Heart right ventricle (tissue), 16 donors: ENCODE results near the gene ITM2B. TPM values are rescaled to one million over a fixed set of nuclear protein-coding genes. Genes with fewer than 3 reads are reported as not detected.

Experiments
- ATAC-seq, 8 donors: fragments of 200-7000 bp; cut with Tn5 transposase; one replicate each; pipeline ENCODE4 v1.9.1; 2020; ENCODE audit warnings: mild to moderate bottlenecking in 8 of 8, moderate library complexity in 8 of 8, moderate number of reproducible peaks in 1 of 8
- DNase-seq, 2 donors: peaks; one replicate each; pipeline ENCODE4 v3.0.0-alpha.2; 2020
- H3K27ac ChIP-seq, 10 donors: fragments of 200-600 bp; sonication (generic) in 2 of 10; one replicate each; pipeline versions ENCODE4 v1.5.0 to v1.8.0; 2020 to 2022; ENCODE audit warnings: mild to moderate bottlenecking in 3 of 10
- H3K27me3 ChIP-seq, 7 donors: fragments of 200-600 bp; one replicate each; pipeline ENCODE4 v1.8.0; 2021 to 2022; ENCODE audit warnings: mild to moderate bottlenecking in 2 of 7
- H3K36me3 ChIP-seq, 9 donors: fragments of 200-600 bp; sonication (generic) in 1 of 9; one replicate each; pipeline versions ENCODE4 v1.5.0 to v1.8.0; 2020 to 2022; ENCODE audit warnings: mild to moderate bottlenecking in 2 of 9
- H3K4me1 ChIP-seq, 9 donors: fragments of 200-600 bp; sonication (generic) in 1 of 9; one replicate each; pipeline versions ENCODE4 v1.5.0 to v1.8.0; 2020 to 2022; ENCODE audit warnings: mild to moderate bottlenecking in 4 of 9
- H3K4me3 ChIP-seq, 10 donors: fragments of 200-600 bp; sonication (generic) in 2 of 10; one replicate each; pipeline versions ENCODE4 v1.5.0 to v1.8.0; 2020 to 2022; ENCODE audit warnings: mild to moderate bottlenecking in 7 of 10, moderate library complexity in 2 of 10
- H3K9me3 ChIP-seq, 11 donors: fragments of 200-600 bp in 10 of 11; sonication (generic) in 2 of 11; one replicate each; pipeline versions ENCODE4 v1.5.0 to v1.8.0; 2013 to 2022; ENCODE audit warnings: mild to moderate bottlenecking in 2 of 11, control low read depth in 1 of 11, moderate library complexity in 1 of 11
- WGBS, 2 donors: extraction: QIAGEN DNeasy Blood & Tissue Kit; methylation state at CpG; one replicate each; pipeline ENCODE4 v1.1.7; 2013; ENCODE audit warnings: inconsistent platforms in 1 of 2; 5-methylcytosine and 5-hydroxymethylcytosine counted together
- intact Hi-C, 10 donors: fragments of 100-400 bp; cut with DNase I; formaldehyde crosslinking; loops; one replicate each; pipeline versions ENCODE4 v1.11.1 to v1.14.2; 2022
- polyA plus RNA-seq, 2 donors: library from polyadenylated mRNA; stranded (reverse); fragments of 200-250 nt; gene quantifications; one replicate each; pipeline ENCODE4 v1.2.3, GENCODE V29; 2013
- total RNA-seq, 10 donors: library from RNA; stranded (reverse); fragmentation: NEBNext Ultra II Directional in 3 of 10; extraction: Animal tissue kit (Norgen Biotek cat#: 25700) in 3 of 10; gene quantifications; one replicate each; pipeline versions ENCODE4 v1.2.1 to v1.2.4, GENCODE V29; 2021 to 2023
- TF ChIP-seq, protein P1 (sequence below), 9 donors: fragments of 200-600 bp; sonication (generic) in 2 of 9; IDR thresholded peaks; one replicate each; pipeline versions ENCODE4 v1.5.0 to v1.8.0; 2021 to 2022; ENCODE audit warnings: antibody characterized with exemption in 9 of 9, mild to moderate bottlenecking in 5 of 9, moderate library complexity in 1 of 9
- donor health status: Arrhythmogenic right ventricular cardiomyopathy.
- donor health status: ischemic (EF 13 %, LVEDD 7.1; RV severe dilation, severe dysfunction).
- donor health status: healthy with polysubstance abuse.
- donor health status: DM: no; HTN: yes; CAD: no.
- donor health status: DM: no; HTN: no; CAD: no.
- donor health status: ischemic (EF 25% LVEDD 6.9; RV normal size, moderate dysfunction).
- donor health status: ischemic (EF 25% LVEDD 5.7; RV mildly dilated, moderate dysfunction).
- donor health status: healthy.
- donor health status: DM: yes; HTN: yes; CAD: no.
- donor health status: Ischemic cardiomyopathy.
- donor health status: ischemic (EF 35%, LVEDD 5.7; RV mildly dilated, moderate dysfunction).
- donor health status: nonischemic (EF 11% LVEDD 7.7; RV severe dilation, severe dysfunction).
- donor health status: DM: yes; HTN: yes; CAD: no.
- donor health status: PGD.
- donor health status: ischemic (EF 29% LVEDD 5.4; RV normal size, mild dysfunction).
- donor health status: nonischemic (EF 23%, LVEDD 6.1; RV moderate dilation, normal function).

Gene ITM2B
- total and polyA plus RNA-seq, 12 donors: 272 to 636 (median 507) TPM

- ATAC-seq: peak in 1 of 8 donors; percentile 35
- WGBS, 2 donors: 91 to 94% methylated on average over 2 of the region's 2 CpGs
- intact Hi-C loops: no loop called here
- TF ChIP-seq, protein P1, sequence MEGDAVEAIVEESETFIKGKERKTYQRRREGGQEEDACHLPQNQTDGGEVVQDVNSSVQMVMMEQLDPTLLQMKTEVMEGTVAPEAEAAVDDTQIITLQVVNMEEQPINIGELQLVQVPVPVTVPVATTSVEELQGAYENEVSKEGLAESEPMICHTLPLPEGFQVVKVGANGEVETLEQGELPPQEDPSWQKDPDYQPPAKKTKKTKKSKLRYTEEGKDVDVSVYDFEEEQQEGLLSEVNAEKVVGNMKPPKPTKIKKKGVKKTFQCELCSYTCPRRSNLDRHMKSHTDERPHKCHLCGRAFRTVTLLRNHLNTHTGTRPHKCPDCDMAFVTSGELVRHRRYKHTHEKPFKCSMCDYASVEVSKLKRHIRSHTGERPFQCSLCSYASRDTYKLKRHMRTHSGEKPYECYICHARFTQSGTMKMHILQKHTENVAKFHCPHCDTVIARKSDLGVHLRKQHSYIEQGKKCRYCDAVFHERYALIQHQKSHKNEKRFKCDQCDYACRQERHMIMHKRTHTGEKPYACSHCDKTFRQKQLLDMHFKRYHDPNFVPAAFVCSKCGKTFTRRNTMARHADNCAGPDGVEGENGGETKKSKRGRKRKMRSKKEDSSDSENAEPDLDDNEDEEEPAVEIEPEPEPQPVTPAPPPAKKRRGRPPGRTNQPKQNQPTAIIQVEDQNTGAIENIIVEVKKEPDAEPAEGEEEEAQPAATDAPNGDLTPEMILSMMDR (IDR thresholded peaks at IDR 0.05): no peak
- no peak for DNase-seq
- Histone ChIP-seq H3K27ac (no peak overlapping the region), H3K4me1 (peaks cover 0 to 39% (median 9%) of the 10 kb centered on the region in 9 donors), H3K9me3 (no peaks in the 10 kb centered on the region), H3K4me3 (no peak overlapping the region), H3K27me3 (no peaks in the 10 kb centered on the region), H3K36me3 (peaks cover 0 to 95% (median 48%) of the 10 kb centered on the region in 9 donors)
These were observed 31.1 kb downstream of the ITM2B start for GRCh38 chr13:48264058-48264457.

DNA sequence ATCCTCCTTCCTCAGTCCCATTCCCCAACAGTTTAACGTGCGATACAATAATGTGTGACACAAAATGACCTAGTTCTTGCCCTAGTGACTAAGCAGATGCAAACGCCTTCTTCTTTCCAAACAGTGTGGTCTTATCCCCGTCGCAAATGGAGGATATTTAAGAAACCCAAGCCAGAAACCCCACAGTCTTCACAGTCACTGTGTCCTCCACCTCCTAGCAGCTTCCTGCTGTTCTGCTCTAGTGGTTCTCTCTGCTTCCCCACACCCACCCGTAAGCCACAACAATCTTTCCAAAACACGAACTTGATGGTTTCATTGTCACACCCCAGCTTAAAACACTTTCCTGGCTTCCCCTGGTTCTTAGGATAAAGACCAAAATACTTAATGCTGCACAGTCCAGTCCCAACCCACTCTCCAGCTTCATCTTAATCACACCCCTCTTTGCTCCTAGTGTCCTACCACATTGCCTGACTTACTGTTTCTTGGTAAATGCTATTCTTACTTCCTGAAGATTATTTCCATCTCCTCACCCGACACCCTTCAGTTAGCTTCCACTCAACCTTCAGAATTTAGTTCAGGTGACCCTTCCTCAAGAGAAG is 32.3 kb downstream of the ITM2B start:
- H3K27ac ChIP-seq: no peak overlapping the region
- DNase-seq: no peak
- 84 to 87% methylated on average over 8 of the region's 8 CpGs for WGBS, 2 donors
- TF ChIP-seq, protein P1 (IDR thresholded peaks at IDR 0.05): no peak
- no peak overlapping the region for H3K4me3 ChIP-seq
- H3K9me3 ChIP-seq: no peaks in the 10 kb centered on the region
- H3K4me1 ChIP-seq: peaks cover 0 to 36% (median 9%) of the 10 kb centered on the region in 9 donors
- ATAC-seq: peak in 2 of 8 donors; percentile 16 to 32
- peaks cover 0 to 95% (median 36%) of the 10 kb centered on the region in 9 donors for H3K36me3 ChIP-seq
- intact Hi-C loops: no loop called here
- H3K27me3 ChIP-seq: no peaks in the 10 kb centered on the region

- Histone ChIP-seq H3K4me1 (peaks cover 0 to 36% (median 9%) of the 10 kb centered on the region in 9 donors), H3K36me3 (peaks cover 0 to 95% (median 28%) of the 10 kb centered on the region in 9 donors), H3K9me3 (no peaks in the 10 kb centered on the region), H3K27ac (no peak overlapping the region), H3K4me3 (no peak overlapping the region), H3K27me3 (no peaks in the 10 kb centered on the region)
- ATAC-seq (no peak), DNase-seq (no peak)
- intact Hi-C loops: no loop called here
- TF ChIP-seq, protein P1 (IDR thresholded peaks at IDR 0.05): no peak
These were observed 33.1 kb downstream of the ITM2B start for GRCh38 chr13:48266150-48266549.

GRCh38 chr13:48266701-48267639 is 34.0 kb downstream of the ITM2B start:
- WGBS, 2 donors: 79 to 92% methylated on average over 2 of the region's 2 CpGs
- no peaks in the 10 kb centered on the region for H3K9me3 ChIP-seq
- DNase-seq (no peak), ATAC-seq (no peak)
- H3K27me3 ChIP-seq: no peaks in the 10 kb centered on the region
- H3K4me1 ChIP-seq: peaks cover 0 to 36% (median 9%) of the 10 kb centered on the region in 9 donors
- peaks cover 0 to 92% (median 20%) of the 10 kb centered on the region in 9 donors for H3K36me3 ChIP-seq
- TF ChIP-seq, protein P1 (IDR thresholded peaks at IDR 0.05): no peak
- no peak overlapping the region for H3K4me3 ChIP-seq
- intact Hi-C loops: no loop called here
- peak overlapping the region in 1 of 10 donors; percentile 6 for H3K27ac ChIP-seq
